Stimulated activated CD4-positive, alpha-beta T cell treated with anti-CD3 and anti-CD28 coated beads, Interleukin-2, amount 100 ng/mL, for 24 hours (primary cell): ENCODE data around the gene THRB.
"Not testable (repeated sequence)": the region's sequence is repeated elsewhere in the genome, so short reads cannot be mapped to it uniquely, and the experiment has no call there.

Experiments
- DNase-seq, 2 donors: peaks; one replicate each; pipeline ENCODE4 v3.0.0-alpha.2; 2020

THRB gene

GRCh38 chr3:24446032-24446431 is 48.6 kb downstream of the THRB start:
- no peak for DNase-seq

DNA sequence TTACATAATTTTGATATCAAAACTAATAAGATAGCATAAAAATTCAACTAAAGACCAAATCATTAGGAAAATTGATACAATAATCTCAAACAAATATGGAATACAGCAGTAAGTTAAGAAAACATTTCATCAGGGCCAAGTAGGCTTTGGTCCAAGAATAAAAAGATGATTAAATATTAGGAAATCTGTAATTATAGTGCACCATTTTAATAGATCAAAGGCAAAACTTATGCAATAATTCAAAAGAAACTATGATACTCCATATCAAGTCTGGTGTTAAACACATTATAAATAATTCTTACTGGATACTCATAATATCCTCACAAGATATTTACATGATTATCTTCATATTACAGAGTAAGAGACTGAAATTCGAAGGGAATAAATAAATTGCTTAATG is 51.2 kb downstream of the THRB start:
- DNase-seq: no peak

DNA sequence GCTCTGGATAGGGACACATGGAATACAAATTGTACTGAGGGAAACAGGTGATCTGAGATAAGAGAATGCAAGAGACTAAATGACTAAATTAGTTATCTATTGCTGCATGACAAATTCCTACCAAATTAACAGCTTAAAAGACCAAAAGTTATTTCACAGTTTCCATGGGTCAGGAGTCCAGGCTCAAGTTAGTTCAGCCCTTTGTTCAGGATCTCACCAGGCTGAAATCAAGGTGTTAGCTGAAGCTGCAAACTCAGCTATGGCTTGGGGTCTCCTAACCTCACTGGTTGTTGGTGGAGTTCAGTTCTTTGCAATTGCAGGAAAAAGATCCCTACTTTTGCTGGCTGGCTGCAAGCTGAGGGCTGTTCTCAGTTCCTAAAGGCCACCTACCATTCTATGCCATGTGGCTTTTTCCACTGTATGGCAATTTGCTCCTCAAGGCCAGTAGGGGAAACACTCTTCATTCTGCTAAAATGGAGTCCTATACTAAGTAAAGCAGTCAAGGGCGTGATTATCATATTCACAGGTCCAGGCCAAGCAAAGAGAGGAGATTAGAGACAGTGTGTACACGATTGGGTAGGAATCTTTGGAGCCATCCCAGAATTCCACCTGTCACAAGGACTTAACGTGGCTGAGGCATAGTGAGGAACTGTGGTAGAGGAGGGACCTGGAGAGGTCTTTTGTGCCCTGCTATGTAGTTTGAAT is 53.7 kb downstream of the THRB start:
- DNase-seq: no peak

DNA sequence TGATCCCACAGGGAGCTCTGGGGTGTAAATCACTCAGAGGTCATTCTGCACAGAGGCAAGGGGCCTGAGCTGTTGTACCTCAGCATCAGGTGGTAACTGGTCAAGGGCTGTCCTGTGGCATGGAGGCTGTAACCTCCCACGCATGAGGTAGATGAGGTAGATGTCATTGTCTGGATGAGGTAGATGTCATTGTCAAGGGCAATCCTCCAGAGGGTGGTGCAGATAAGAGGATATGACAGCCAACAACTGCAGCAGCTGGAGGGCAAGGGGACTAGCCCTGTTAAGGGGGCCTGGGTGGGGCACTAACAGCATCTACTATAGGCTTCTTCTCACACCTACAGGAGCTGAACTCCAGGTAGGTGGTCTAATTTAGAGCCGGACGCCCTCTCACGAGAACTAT is 55.6 kb downstream of the THRB start:
- DNase-seq: no peak

- DNase-seq: no peak
These were observed 57.3 kb downstream of the THRB start for GRCh38 chr3:24437326-24437725.

GRCh38 chr3:24435584-24435983 is 59.1 kb downstream of the THRB start:
- DNase-seq: no peak

- no peak for DNase-seq
These were observed 60.0 kb downstream of the THRB start for GRCh38 chr3:24434651-24435050.

DNA sequence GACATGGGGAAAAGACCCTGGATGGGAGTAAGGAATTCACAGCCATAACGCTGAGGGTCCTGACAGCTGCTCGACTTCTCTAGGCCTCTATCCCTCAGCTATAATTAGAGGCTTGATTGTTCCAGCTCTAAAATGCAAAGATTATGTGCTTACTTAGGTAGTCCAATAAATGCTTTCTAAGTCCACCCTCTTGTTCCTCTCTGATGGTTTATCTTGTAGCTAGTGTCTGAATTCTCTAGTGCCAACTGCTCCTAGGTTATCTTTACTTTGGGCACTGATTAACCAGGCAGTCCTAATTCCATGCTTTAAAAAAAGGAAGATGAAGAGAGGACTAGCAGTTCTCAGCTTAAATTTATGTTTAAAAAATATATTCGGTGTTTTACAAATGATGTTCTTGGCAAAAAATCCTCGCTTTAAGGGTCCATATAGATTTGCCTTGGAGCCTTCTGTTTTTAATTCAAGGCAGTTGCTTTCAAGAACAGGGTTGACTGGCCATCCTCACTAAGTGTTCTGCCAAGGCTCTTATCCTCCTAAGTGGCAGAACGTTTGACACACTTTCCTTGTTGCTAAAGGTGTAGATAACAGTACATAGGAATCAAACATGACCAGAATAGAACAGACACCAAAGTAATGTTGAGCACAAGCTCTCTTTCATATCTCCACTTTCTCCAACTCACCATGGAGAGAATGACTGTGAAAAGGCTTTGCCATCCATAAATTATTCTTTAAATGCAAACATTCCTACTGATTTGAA is 60.6 kb downstream of the THRB start:
- no peak for DNase-seq

DNA sequence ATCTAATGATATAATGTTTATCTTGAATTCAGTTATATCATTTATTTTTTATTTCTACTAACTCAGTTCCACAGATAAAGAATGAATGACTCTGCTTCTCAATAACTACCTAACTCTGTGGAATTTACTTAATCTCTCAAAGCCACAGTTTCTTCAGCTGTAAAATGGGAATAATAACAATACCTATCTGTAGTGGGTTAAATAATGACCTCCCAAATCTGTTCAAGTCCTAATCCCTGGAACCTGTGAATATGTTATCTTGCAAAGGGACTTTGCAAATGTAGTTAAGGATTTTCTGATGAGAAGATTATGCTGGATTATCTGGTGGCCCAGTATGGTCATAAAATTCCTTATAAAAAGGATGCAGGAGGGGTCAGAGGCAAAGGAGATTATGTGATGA is 61.7 kb downstream of the THRB start:
- no peak for DNase-seq

GRCh38 chr3:24428481-24428880 is 66.2 kb downstream of the THRB start:
- no peak for DNase-seq

GRCh38 chr3:24426896-24427295 is 67.8 kb downstream of the THRB start:
- no peak for DNase-seq

- DNase-seq: not testable (repeated sequence)
These were observed 73.8 kb downstream of the THRB start for GRCh38 chr3:24420829-24421228.

- no peak for DNase-seq
These were observed 74.4 kb downstream of the THRB start for GRCh38 chr3:24420224-24420623.

DNA sequence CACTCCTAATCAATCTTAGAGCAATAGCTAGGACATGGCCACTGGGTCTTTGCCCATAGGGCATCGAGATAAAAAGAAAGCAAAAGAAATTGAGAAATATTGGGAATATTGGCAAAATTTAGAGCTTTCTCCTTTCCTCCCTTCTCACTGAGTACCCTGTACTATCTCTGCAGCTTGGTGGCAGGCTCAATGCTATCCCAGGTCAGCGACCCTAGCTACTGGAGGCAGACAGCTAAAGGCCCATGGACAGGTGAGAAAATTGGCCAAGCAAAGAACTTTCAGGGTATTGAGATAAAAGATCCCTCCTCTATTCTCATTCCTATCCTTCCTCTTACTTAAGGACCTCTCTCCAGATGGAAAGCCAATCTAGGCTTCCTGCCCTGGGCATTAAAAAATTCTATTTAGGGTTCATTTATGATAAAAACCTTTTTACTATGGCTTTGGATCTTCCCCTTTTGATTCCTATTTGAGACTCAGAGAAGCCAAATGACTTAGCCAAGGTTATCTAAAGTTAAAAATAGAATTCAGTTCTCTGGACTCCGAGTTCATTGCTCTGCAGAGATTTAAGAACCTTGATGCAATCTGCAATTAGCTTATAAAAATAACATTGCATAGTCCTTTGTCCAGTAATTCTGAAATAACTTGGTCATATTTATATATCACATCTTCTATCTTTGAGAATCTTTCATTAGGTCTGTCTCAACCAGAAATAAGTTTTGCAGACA is 75.4 kb downstream of the THRB start:
- no peak for DNase-seq

DNA sequence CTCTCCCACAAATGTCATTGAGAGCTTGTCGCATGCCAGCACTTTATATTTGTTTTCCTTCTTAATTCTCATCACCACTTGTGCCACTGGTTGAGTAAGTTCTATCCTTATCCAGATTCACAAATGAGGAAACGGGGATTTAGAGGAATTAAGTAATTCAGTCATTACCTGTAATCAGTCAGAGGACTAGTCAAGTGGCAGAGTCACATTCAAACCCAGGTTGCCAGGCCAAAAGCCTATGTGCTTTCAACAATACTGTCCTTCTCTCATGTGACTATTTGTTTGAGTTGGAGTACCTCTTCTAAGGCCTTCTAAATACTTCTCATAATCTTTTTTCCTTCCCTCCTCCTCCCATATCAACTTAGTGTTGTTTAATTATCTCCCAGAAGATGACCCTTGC is 76.9 kb downstream of the THRB start:
- DNase-seq: no peak

- DNase-seq: no peak
These were observed 78.4 kb downstream of the THRB start for GRCh38 chr3:24416224-24416623.

- DNase-seq: no peak
These were observed 78.8 kb downstream of the THRB start for GRCh38 chr3:24415824-24416223.

DNA sequence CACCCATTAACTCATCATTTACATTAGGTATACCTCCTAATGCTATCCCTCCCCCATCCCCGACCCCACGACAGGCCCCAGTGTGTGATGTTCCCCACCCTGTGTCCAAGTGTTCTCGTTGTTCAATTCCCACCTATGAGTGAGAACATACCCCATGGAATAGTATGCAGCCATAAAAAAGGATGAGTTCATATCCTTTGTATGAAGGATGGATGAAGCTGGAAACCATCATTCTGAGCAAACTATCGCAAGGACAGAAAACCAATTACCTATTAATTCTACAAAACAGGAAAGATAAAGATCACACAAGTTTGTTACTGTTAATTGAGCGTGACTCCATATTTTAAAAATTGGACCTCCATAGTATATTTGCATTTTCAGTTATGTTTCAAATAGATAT is 81.0 kb downstream of the THRB start:
- not testable (repeated sequence) for DNase-seq

DNA sequence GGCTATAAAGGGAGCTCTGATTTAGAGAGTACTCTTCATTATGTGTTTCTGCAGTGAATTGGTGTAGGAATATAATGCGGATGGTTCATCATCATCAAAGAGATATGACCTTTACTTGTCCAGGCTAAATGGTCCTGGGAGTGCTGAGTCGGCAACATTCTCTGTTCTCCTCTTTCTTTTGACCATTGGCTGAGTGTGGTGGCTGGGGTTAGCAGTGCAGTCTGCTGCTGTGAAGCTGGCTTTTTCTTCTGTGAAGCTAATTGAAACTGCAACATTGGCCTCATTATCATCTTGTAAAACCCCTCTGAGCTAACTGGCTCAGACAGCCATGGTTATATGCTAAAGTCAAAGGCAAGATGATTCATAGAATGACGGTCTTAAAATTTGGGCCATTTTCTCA is 83.8 kb downstream of the THRB start:
- no peak for DNase-seq

DNA sequence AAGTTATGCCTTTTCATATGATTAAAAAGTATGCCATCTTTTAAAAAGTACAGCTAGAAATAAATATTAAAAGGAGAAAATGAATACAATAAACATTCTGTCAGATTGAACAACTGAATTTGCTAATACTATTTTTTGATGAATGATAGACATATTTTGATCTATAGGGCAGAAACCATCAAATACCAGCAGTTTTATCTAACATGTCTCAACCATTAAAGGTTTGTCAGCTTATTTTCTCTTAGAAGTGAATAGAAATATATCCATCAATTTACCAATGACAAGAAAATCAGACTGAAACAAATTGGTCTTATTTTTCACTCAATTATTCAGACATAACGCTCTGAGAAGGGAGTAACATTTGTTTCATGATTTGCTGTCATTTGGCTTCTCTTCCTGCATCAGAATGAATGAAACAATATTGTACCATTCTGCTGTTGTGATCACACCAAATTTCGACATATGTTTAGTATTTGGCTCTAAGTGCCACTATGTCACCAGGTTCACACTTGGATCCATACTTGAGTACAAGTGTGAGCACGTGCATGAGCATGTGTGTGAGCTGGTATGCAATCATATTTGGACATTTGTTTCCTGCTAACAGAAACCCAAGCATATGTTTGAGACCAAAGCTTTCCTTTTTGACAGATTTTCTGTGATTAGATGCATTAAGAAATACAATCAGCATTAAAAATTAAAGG is 86.5 kb downstream of the THRB start:
- DNase-seq: no peak

- DNase-seq: no peak
These were observed 87.8 kb downstream of the THRB start for GRCh38 chr3:24406900-24407299.

GRCh38 chr3:24405057-24405456 is 89.6 kb downstream of the THRB start:
- no peak for DNase-seq

DNA sequence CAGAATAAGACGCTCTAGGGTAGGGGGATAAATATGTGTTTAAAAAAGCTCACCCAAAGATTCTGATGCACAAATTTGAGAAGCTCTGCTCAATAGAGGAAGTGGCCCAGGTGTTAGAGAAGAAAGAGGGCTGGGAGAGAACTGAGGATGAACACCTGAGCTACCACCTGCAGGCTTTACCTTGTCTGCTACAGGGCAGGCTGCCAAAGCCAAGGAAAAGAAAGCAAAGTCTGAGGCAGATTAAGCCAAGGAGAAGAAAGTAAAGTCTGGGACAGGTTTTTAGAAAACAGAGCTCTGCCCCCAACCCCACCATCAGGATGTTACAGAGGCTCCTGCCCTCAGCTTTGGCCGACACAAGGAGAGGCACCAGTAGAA is 92.9 kb downstream of the THRB start:
- no peak for DNase-seq
